Fibroblast of lung (primary cell): Measurements from ENCODE around the gene RER1.

Experiments used
- EZH2 ChIP-seq: IDR thresholded peaks from 2 replicates; pipeline ENCODE4 v1.5.1; 2012; ENCODE audit warnings: low read length, control low read depth, mild to moderate bottlenecking; ENCODE audit errors: missing control alignments
- TF ChIP-seq, protein P1 (sequence below), 2 donors: IDR thresholded peaks in 1 of 2; conservative IDR thresholded peaks in 1 of 2; 1 replicate in 1 of 2; 2 replicates in 1 of 2; pipeline ENCODE4 v1.5.1; 2011 to 2012; ENCODE audit warnings: low read length in 2 of 2, control low read depth in 1 of 2, inconsistent platforms in 1 of 2, low read depth in 1 of 2, mild to moderate bottlenecking in 1 of 2

DNA sequence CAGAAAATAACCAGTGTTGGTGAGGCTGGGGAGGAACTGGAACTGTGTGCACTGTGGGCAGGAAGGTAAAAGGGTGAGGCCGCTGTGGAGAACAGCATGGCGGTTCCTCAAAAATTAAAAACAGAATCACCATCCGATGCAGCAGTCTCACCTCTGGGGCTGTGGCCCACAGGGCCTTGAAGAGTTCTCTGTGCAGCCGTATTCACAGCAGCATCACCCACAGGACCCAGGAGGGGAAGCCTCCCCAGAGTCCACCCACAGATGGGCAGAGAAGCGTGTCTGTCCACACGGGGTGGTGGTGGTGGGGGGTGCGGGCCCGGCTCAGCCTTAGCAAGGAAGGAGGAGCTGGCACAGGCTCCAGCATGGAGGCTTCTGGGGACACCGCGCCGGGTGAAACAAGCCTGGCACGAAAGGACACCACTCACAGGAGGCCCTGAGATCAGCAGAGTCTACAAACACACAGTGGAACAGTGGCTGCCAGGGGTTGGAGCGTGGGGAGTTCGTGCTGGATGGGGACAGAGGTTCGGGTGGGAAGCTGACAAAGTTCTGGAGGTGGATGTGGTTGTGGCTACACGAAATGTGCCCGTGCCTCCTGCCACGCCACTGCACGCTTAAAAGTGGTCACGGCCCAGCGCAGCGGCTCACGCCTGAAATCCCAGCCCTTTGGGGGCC, 11.8 kb upstream of the RER1 start:
- TF ChIP-seq, protein P1, sequence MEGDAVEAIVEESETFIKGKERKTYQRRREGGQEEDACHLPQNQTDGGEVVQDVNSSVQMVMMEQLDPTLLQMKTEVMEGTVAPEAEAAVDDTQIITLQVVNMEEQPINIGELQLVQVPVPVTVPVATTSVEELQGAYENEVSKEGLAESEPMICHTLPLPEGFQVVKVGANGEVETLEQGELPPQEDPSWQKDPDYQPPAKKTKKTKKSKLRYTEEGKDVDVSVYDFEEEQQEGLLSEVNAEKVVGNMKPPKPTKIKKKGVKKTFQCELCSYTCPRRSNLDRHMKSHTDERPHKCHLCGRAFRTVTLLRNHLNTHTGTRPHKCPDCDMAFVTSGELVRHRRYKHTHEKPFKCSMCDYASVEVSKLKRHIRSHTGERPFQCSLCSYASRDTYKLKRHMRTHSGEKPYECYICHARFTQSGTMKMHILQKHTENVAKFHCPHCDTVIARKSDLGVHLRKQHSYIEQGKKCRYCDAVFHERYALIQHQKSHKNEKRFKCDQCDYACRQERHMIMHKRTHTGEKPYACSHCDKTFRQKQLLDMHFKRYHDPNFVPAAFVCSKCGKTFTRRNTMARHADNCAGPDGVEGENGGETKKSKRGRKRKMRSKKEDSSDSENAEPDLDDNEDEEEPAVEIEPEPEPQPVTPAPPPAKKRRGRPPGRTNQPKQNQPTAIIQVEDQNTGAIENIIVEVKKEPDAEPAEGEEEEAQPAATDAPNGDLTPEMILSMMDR (conservative IDR thresholded peaks at IDR 0.05 in 1 of 2, IDR thresholded peaks at IDR 0.05 in 1 of 2; ENCODE audit: low read depth in 1 of 2, low read length in 2 of 2): no peak
- TF ChIP-seq EZH2: no peak
